GM21526 (cell line): ENCODE data around the gene AIFM2.
"Not testable (repeated sequence)": the region's sequence is repeated elsewhere in the genome, so short reads cannot be mapped to it uniquely, and the experiment has no call there.

Source experiments
- ATAC-seq: cut with Tn5 transposase; IDR thresholded peaks from one replicate; pipeline ENCODE4 v1.9.1; 2021; ENCODE audit warnings: moderate library complexity; ENCODE audit not compliant: unreplicated experiment, low FRiP score

The AIFM2 gene

DNA sequence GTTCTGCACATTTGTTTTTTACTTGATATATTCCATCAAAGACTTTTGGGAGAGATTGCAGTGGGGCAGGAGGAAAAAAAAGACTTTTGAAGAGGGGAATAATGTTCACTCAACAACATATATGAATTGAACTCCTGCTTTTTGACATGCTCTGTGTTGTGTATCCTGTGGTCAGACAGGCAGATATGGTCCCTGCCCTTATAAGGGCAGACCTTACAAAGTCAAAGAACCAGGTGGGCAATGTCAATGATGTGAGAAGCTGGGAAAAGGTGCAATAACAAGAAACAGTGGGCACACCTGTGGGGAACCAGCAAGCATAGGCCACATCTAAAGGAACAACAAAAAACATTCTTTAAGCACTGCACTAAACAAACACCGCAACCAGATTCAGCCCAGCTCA, 8.2 kb downstream of the AIFM2 start:
- no peak for ATAC-seq

DNA sequence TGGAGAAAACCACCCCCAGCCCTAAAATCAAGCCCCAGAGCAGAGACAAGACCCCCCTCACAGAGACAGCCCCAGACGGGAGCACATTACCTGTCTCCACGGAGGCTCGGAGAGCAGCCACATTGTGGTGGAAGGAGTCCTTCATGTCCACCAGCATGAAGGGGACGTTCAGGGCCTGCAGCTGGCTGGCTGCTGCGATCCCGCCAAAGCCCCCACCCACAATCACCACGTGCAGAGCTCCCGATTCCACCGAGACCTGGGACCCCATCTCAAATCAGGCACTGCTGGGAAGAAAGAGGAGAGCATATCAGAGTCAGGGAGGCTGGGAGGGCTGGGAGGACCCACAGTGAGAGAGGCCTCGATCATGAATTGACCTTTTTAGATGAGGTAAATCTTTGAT, 8.8 kb downstream of the AIFM2 start:
- no peak for ATAC-seq

GRCh38 chr10:70123166-70123565, 9.5 kb downstream of the AIFM2 start:
- ATAC-seq: not testable (repeated sequence)

- ATAC-seq: no peak
Observed at GRCh38 chr10:70122742-70123141, 9.9 kb downstream of the AIFM2 start.

DNA sequence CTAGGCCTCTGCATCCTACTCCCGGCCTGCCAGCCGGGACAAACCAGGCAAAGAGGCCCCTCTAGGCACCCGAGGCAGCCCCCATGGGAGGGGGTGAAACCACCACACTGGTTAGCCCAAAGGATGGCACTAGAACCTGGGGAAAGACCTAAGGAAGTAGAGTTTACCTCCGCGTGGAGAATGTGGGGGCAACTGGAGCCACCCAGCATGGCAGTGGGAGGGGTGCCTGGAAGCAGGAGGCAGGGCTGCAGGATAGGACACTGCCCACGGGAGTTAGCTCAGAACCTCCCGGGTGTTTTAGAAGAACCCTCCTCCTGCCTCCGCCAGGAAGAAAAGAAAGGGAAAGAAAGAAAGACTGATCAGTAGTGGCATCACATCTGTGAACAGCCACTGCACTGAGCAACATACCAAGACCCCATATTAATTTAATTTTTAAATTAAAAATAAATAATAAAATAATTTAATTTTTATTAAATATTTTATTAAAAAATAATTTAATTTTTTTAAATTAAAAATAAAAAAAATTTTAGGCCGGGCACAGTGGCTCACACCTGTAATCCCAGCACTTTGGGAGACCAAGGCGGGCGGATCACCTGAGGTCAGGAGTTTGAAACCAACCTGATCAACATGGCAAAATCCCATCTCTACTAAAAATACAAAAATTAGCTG, 11.2 kb downstream of the AIFM2 start:
- no peak for ATAC-seq

- no peak for ATAC-seq
Observed at GRCh38 chr10:70120417-70120816, 12.2 kb downstream of the AIFM2 start.

- no peak for ATAC-seq
Observed at GRCh38 chr10:70119623-70120022, 13.0 kb downstream of the AIFM2 start.

DNA sequence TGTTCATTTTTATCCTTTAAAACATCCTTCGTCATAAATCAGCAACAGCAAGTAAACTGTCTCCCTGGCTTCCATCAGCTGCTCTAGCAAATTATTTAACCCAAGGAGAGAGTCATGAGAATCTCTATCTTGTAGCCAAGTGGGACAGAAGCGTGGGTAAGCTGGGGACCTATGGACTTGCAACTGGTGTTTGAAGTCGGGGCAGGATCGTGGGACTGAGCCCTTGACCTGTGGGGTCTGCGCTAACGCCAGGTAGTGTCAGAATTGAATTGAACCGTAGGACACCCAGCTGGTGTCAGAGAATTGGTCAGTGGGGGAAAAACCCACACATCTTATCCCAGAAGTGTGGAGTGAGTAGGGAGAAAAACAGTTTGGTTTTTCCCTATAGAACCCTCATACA, 13.4 kb downstream of the AIFM2 start:
- no peak for ATAC-seq

GRCh38 chr10:70118196-70118595, 14.4 kb downstream of the AIFM2 start:
- no peak for ATAC-seq

- ATAC-seq: no peak
Observed at GRCh38 chr10:70117646-70118045, 15.0 kb downstream of the AIFM2 start.

GRCh38 chr10:70115948-70116682, 16.5 kb downstream of the AIFM2 start:
- no peak for ATAC-seq

- no peak for ATAC-seq
Observed at GRCh38 chr10:70114902-70115301, 17.7 kb downstream of the AIFM2 start.

- no peak for ATAC-seq
Observed at GRCh38 chr10:70112071-70112470, 20.6 kb downstream of the AIFM2 start.

DNA sequence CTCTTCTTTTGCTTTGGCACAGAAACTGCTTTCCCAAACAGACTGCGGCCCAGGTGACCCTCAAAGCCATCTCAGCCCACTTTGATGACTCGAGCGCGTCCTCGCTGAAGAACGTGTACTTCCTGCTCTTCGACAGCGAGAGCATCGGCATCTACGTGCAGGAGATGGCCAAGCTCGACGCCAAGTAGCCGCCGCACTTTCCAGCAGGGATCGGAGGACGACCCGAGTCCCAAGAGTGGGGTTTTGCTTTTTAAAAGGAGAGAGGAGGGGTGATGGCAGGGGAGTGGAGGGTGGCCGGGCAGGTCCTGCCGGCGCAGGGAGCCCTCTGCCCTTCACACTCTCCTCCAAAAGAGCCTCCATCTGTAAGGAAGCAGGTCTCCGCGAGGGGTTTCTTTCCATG, 21.1 kb downstream of the AIFM2 start:
- ATAC-seq: no peak

- no peak for ATAC-seq
Observed at GRCh38 chr10:70109064-70109729, 23.4 kb downstream of the AIFM2 start.

DNA sequence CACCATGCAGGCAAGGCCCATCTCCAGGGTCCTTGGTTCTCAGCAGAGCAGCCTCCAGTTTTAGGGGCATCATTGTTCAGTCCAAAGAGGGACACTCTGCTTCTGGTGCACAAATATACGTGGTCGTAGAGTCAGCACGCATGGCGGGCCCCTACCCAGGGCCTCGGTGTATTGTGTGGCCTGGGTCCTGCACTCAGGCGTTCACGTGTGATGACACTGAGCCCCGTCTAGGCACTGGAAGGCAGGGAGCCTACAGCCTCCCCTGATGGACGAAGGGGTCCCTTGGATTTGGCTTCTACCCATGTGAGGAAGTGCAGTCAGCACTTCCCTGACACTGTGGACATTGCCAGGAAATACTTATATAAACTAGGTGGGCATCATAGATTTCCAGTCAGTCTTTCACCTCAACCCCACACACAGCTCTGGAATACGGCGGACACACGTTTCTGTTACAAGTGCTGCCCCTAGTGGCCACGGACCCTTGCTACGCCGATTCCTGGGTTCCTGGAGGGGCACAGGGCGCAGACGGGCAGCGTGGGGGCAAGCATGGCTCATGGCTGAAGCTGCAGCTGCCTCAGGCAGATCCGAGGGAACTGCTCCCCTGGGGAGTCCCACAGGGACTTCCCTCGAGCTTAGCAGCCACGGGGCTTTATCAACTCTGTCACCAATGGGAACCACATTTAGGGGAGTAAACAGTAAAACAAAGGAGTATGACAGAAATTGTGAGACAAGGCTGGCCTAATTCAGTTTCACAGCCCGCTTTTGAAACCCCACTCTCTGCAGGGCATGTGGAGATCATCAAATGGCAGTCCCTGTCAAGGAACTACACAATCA, 25.4 kb downstream of the AIFM2 start:
- no peak for ATAC-seq

DNA sequence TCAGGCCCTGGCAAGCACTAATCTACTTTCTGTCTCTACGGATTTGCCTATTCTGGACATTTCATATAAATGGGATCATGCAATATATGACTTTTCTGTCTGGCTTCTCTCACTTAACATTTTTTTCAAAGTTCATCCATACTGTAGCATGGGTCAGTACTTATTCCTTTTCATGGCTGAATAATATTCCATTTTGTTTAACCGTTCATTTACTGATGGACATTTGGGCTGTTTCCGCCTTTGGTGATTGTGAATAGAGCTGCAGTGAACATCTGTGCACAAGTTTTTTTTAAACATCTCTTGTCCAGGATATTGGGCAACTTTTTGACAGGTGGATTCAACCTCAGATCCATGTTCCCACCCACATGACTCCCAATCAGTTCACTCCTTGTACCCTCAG, 31.0 kb downstream of the AIFM2 start:
- no peak for ATAC-seq

- not testable (repeated sequence) for ATAC-seq
Observed at GRCh38 chr10:70101068-70101562, 31.5 kb downstream of the AIFM2 start.

DNA sequence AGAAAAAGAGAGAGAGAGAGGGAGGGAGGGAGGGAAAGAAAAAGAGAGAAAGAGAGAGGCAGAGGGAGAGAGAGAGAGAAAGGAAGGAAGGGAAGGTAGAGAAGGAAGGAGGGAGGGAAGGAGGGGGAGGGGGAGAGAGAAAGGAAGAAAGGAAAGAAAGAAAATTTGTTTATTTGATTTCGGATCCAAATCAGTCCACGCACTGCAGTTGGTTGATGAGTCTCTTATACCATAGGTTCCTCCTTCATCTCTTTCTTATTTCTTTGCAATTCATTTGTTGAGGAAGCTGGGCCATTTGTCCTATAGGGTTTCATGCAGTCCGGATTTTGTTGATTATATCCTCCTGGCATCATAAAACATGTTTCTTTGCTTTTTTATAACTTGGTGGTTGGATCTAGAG, 34.4 kb downstream of the AIFM2 start:
- ATAC-seq: no peak

DNA sequence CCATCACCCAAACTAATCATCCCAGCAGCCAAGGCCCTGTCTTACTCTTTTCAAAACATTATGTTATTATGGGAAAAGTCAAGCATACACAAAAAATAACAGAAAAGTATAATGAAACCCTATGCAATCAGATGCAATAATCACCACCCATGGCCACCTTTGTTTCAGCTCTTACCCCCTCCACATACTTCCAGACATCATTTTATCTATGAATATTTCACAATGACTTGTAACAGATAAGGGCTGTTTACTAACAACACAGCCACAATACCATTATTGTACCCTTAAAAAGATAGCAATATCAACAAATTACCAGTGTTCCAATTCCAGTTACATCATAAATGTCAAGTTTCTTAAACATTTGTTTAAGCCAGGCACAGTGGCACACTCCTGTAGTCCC, 35.2 kb downstream of the AIFM2 start:
- no peak for ATAC-seq
